Cortex of kidney (tissue), 1 donor: ENCODE results near the gene TRIOBP.
"Not testable (repeated sequence)": the region's sequence is repeated elsewhere in the genome, so short reads cannot be mapped to it uniquely, and the experiment has no call there.

Experiments used
- DNase-seq: peaks from one replicate; lab custom pipeline; 2025; lab: John Stamatoyannopoulos, UW

Gene TRIOBP

GRCh38 chr22:37696657-37697537 lies at the start of gene TRIOBP:
Gene TRIOBP (plus strand): TSS chr22:37697048. CDS start chr22:37701366, 4,318 bp downstream.
- DNase-seq = no peak

GRCh38 chr22:37647317-37647716 lies 49.5 kb upstream of the TRIOBP start:
- DNase-seq = no peak

GRCh38 chr22:37647928-37648327 lies 48.9 kb upstream of the TRIOBP start:
- no peak for DNase-seq

GRCh38 chr22:37650463-37651136 lies 46.2 kb upstream of the TRIOBP start:
- no peak for DNase-seq

GRCh38 chr22:37654563-37655251 lies 42.1 kb upstream of the TRIOBP start:
- DNase-seq = no peak

GRCh38 chr22:37655252-37655563 lies 41.6 kb upstream of the TRIOBP start:
- DNase-seq = no peak

GRCh38 chr22:37656583-37656982 lies 40.3 kb upstream of the TRIOBP start:
- DNase-seq = not testable (repeated sequence)

- no peak for DNase-seq
These were observed 39.2 kb upstream of the TRIOBP start for GRCh38 chr22:37657590-37658132.

GRCh38 chr22:37658133-37659065 lies 38.4 kb upstream of the TRIOBP start, which contains the start of gene PDXP:
Gene PDXP (plus strand): TSS chr22:37658723. CDS start chr22:37658783, 60 bp downstream.
- no peak for DNase-seq

GRCh38 chr22:37659066-37659896 lies 37.6 kb upstream of the TRIOBP start:
- no peak for DNase-seq

GRCh38 chr22:37659897-37660708 lies 36.7 kb upstream of the TRIOBP start:
- no peak for DNase-seq

GRCh38 chr22:37660709-37661045 lies 36.2 kb upstream of the TRIOBP start:
- DNase-seq = no peak

- DNase-seq = no peak
These were observed 35.5 kb upstream of the TRIOBP start for GRCh38 chr22:37661160-37661924.

- no peak for DNase-seq
These were observed 34.8 kb upstream of the TRIOBP start for GRCh38 chr22:37662039-37662438.

- DNase-seq = no peak
These were observed 33.2 kb upstream of the TRIOBP start for GRCh38 chr22:37663521-37664140.

GRCh38 chr22:37664249-37665101 lies 32.4 kb upstream of the TRIOBP start:
- no peak for DNase-seq

- DNase-seq = no peak
These were observed 31.4 kb upstream of the TRIOBP start for GRCh38 chr22:37665487-37665886.
